WI38 (cell line): Measurements from ENCODE around the gene NRG3.

Experiments
- H3K4me3 ChIP-seq: 2 replicates; pipeline ENCODE4 v1.5.1; 2011; ENCODE audit warnings: low read depth, mild to moderate bottlenecking, control low read depth, low read length
- TF ChIP-seq, protein P1 (sequence below): IDR thresholded peaks from 2 replicates; pipeline ENCODE4 v1.5.1; 2012; ENCODE audit warnings: low read depth, mild to moderate bottlenecking, control low read depth, low read length

The NRG3 gene

GRCh38 chr10:82847242-82847641 lies 972.2 kb downstream of the NRG3 start:
- TF ChIP-seq, protein P1, sequence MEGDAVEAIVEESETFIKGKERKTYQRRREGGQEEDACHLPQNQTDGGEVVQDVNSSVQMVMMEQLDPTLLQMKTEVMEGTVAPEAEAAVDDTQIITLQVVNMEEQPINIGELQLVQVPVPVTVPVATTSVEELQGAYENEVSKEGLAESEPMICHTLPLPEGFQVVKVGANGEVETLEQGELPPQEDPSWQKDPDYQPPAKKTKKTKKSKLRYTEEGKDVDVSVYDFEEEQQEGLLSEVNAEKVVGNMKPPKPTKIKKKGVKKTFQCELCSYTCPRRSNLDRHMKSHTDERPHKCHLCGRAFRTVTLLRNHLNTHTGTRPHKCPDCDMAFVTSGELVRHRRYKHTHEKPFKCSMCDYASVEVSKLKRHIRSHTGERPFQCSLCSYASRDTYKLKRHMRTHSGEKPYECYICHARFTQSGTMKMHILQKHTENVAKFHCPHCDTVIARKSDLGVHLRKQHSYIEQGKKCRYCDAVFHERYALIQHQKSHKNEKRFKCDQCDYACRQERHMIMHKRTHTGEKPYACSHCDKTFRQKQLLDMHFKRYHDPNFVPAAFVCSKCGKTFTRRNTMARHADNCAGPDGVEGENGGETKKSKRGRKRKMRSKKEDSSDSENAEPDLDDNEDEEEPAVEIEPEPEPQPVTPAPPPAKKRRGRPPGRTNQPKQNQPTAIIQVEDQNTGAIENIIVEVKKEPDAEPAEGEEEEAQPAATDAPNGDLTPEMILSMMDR: no peak
- no peak overlapping the region for H3K4me3 ChIP-seq

GRCh38 chr10:82850191-82850590 lies 975.2 kb downstream of the NRG3 start:
- H3K4me3 ChIP-seq: no peak overlapping the region
- TF ChIP-seq, protein P1: no peak

DNA sequence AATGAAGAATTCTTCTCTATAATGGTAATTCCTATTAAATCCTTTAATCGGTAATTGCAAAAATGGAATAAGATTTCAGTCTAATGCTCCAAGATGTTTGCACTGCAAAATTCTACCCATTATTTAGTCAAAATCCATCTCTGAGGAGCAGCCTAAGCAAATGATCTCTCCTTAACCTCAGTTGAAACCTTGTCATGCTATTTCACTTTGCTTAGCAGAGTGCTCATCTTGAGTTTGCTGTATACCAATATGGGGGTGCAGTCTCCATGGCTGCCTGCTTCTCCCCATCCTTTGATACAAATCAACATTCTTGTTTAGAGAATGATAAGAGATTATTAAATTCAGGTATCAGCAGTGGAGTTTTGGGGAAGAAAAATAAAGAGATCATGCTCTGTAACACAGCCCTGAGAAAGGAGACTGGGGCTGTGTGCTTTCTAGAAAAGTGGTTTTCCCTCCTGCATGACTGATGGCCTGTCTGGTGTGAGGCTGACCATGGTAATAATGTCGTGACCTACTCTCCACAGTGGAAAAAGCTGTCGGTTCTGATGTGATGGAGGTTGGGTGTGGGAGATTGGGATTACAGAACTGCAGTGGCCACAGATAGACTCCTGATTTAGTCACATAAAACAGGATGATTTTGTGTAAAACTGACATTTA lies 982.1 kb downstream of the NRG3 start:
- TF ChIP-seq, protein P1: no peak
- no peak overlapping the region for H3K4me3 ChIP-seq

GRCh38 chr10:82861889-82862288 lies 986.9 kb downstream of the NRG3 start:
- TF ChIP-seq, protein P1: no peak
- H3K4me3 ChIP-seq: no peak overlapping the region

GRCh38 chr10:82865366-82865765 lies 990.4 kb downstream of the NRG3 start:
- TF ChIP-seq, protein P1: no peak
- H3K4me3 ChIP-seq: no peak overlapping the region

DNA sequence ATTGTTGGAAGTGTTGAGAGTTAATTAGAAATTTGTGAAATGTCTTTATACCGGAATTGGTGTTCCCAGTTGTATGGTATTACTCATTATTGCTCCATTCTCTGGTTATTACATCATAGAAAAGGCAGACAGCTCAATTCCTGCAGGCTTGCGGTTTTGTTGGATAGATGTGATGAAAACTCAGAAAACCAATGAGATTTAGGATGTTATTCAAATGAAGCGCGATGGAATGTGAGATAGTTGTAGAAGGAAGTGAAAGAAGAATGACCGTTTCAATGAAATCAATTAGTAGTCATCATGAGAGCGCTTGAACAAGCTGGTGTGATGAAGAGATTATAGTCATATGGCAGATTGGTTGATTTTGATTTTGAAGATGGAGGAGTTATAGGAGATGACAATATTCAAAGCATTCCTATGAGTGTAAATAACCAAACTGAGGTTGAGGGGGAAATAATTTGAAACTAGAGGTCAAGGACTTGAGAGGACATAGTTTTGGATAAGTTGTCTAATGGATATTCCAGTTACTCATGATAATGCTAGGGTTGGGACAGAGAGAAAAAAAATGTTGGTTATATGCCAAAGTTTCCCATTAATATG lies 991.5 kb downstream of the NRG3 start:
- H3K4me3 ChIP-seq: no peak overlapping the region
- TF ChIP-seq, protein P1: no peak

DNA sequence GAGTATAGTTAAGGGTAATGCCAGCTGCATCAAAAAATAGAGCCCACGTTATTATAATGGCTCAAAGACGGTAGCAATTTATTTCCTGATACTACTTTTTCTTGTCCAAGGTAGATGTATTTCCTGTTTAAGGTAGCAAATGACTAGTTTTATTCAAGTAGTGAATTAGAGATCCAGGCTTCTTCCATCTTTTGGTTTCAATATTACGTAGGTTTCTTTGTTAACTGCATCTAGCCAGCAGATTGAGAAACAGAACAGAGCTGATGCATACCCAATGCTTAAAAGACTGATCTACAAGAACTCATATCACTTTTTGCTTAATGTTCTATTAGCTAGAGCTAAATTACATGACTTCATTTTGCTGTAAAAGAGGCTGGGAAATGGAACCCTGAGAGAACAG lies 992.1 kb downstream of the NRG3 start:
- no peak overlapping the region for H3K4me3 ChIP-seq
- TF ChIP-seq, protein P1: no peak
